Fibroblast of the aortic adventitia (primary cell): Measurements from ENCODE around the gene CXCR1. TPM values are rescaled to one million over a fixed set of nuclear protein-coding genes. Genes with fewer than 3 reads are reported as not detected.

Experiments
- DNase-seq: peaks from one replicate; pipeline ENCODE4 v3.0.0-alpha.2; 2010; ENCODE audit warnings: low read depth
- H3K4me3 ChIP-seq: 2 replicates; pipeline ENCODE4 v1.5.1; 2011; ENCODE audit warnings: low read depth, mild to moderate bottlenecking, control low read depth, low read length, moderate library complexity
- total RNA-seq: library from RNA; depleted of rRNA; stranded (reverse); fragments of >200 nt; gene quantifications from 2 replicates; pipeline ENCODE4 v1.2.3, GENCODE V29; 2012; ENCODE audit warnings: low replicate concordance
- TF ChIP-seq, protein P1 (sequence below): IDR thresholded peaks from 2 replicates; pipeline ENCODE4 v1.5.1; 2011; ENCODE audit warnings: mild to moderate bottlenecking, low read length, control low read depth, inconsistent platforms; ENCODE audit not compliant: insufficient read depth

CXCR1 gene
- total RNA-seq, 1 donor: not detected

DNA sequence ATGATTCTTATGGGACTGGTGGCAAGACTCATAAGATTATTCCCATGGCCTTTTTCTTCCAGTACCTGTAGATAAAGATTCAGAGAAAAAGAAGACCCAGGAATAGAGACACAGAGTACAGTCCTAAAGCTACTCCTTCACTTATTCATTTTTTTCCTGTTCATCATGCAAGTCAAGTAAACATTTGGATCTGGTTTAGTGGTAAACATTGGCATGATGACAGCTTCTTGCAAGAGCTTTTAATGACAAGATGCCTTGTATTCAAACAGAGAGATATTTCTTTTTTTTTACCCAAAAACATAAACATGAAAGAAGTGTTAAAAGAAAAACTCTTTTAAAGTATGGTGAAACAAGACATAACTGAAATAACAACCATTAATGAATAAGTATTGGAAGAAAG is 20.7 kb downstream of the CXCR1 start:
- DNase-seq: no peak
- TF ChIP-seq, protein P1, sequence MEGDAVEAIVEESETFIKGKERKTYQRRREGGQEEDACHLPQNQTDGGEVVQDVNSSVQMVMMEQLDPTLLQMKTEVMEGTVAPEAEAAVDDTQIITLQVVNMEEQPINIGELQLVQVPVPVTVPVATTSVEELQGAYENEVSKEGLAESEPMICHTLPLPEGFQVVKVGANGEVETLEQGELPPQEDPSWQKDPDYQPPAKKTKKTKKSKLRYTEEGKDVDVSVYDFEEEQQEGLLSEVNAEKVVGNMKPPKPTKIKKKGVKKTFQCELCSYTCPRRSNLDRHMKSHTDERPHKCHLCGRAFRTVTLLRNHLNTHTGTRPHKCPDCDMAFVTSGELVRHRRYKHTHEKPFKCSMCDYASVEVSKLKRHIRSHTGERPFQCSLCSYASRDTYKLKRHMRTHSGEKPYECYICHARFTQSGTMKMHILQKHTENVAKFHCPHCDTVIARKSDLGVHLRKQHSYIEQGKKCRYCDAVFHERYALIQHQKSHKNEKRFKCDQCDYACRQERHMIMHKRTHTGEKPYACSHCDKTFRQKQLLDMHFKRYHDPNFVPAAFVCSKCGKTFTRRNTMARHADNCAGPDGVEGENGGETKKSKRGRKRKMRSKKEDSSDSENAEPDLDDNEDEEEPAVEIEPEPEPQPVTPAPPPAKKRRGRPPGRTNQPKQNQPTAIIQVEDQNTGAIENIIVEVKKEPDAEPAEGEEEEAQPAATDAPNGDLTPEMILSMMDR: no peak
- H3K4me3 ChIP-seq: no peak overlapping the region

- TF ChIP-seq, protein P1: no peak
- DNase-seq: no peak
- no peak overlapping the region for H3K4me3 ChIP-seq
Observed at GRCh38 chr2:218145124-218145523, 21.6 kb downstream of the CXCR1 start.

DNA sequence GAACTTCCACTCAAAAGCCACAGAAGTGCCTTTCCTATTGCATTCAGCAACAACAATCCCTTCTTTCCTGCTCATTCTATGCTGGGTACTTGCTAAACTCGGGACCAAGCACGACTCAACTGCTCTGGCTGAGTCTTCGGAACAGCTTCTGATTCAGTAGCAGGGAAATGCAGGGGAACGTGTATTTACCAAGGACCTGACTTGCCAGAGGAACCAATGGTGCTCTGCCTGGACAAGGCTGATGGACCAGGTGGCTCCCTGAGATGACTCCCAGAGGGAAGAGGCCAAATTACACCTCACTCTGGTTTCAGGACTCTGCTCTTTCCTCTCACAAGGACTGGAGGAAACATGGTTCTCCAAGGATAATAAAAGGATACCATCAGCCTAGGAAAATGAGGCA is 28.7 kb downstream of the CXCR1 start:
- no peak overlapping the region for H3K4me3 ChIP-seq
- TF ChIP-seq, protein P1: no peak
- DNase-seq: no peak

DNA sequence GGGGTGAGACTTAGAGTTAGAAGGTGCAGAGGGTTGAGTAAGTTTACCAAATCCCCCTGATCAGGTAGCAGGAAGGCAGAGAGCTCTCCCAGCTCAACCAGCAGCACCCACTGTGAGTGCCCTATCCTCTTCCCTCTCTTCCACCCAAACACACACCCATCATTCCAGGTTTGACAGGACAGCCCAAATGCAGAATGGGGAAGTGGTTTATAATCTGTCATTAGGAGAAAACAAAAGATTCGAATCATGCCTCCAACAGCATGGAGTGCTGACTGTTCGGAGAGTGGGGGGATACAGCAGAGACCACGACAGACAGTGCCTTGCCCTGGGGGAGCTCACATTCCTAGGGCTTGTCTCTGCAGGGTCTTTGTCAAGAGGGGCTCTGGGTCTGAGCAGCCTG is 29.2 kb downstream of the CXCR1 start:
- TF ChIP-seq, protein P1: no peak
- H3K4me3 ChIP-seq: no peak overlapping the region
- no peak for DNase-seq

DNA sequence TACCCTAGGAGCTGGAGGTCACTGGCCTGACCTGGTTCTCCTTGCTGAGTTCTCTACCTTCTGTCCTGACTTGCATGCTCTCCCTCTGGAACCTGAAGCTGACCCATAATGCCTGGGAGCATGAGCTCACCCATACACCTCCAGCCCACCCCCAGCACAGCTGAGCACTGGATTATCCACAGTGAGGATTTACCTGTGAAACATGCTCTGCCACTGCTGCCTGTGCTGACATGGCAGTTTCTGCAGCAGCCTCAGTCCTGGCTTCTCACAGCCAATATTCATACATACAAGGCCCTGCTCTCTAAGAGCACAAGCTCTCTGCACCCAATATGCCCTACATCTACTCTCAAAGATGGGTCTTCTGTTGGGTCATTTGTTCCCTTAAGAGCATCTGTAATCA is 35.9 kb downstream of the CXCR1 start:
- TF ChIP-seq, protein P1: no peak
- H3K4me3 ChIP-seq: no peak overlapping the region
- no peak for DNase-seq

DNA sequence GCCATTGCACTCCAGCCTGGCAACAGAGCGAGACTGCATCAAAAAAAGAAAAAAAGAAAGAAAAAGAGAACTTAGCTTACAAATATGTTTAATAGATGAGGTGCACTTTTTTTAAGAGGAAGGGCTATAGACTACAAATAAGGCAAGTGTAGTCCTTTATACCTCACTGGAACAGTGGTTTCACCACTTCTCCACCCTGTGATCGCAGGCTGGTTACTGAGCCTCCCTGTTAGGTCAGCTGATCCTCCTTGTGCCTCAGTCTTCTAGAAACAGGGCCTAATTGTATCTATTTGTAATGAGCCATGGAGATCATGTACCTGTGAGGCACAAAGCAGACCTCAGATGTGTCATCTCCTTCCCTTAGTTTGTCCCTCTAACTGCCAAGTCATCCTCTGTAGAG is 36.4 kb downstream of the CXCR1 start:
- DNase-seq: no peak
- H3K4me3 ChIP-seq: no peak overlapping the region
- TF ChIP-seq, protein P1: no peak

- TF ChIP-seq, protein P1: no peak
- no peak overlapping the region for H3K4me3 ChIP-seq
- peak; percentile 10 for DNase-seq
Observed at GRCh38 chr2:218129458-218130135, 37.2 kb downstream of the CXCR1 start.
